Mesendoderm (in vitro differentiated cells): ENCODE measurements around the gene IL3RA.

Experiments used
- DNase-seq: peaks from one replicate; pipeline ENCODE4 v3.0.0; 2013
- H2AK5ac ChIP-seq: 2 replicates; pipeline ENCODE4 v1.6.1; 2013; ENCODE audit warnings: low read length, inconsistent platforms
- H2BK120ac ChIP-seq: 2 replicates; pipeline ENCODE4 v1.6.1; 2013; ENCODE audit warnings: low read depth, mild to moderate bottlenecking, low read length, moderate library complexity, mixed read lengths
- H2BK15ac ChIP-seq: replicated peaks from 2 replicates; pipeline ENCODE4 v1.6.1; 2013; ENCODE audit warnings: low read depth, mild to moderate bottlenecking, moderate library complexity
- H2BK5ac ChIP-seq: 2 replicates; pipeline ENCODE4 v1.6.1; 2013; ENCODE audit warnings: low read length, inconsistent platforms
- H3K18ac ChIP-seq: 2 replicates; pipeline ENCODE4 v1.6.1; 2013; ENCODE audit warnings: mild to moderate bottlenecking, low read length, mixed read lengths
- H3K23ac ChIP-seq: one replicate; pipeline ENCODE4 v1.6.1; 2013; ENCODE audit warnings: low read length
- H3K27ac ChIP-seq: 2 replicates; pipeline ENCODE4 v1.5.1; 2013; ENCODE audit warnings: low read depth, mild to moderate bottlenecking, inconsistent platforms, low read length, moderate library complexity
- H3K27me3 ChIP-seq: 2 replicates; pipeline ENCODE4 v1.6.1; 2013; ENCODE audit warnings: low read length, control low read depth, mild to moderate bottlenecking, inconsistent platforms; ENCODE audit not compliant: insufficient read depth, poor library complexity
- H3K36me3 ChIP-seq: 2 replicates; pipeline ENCODE4 v1.6.1; 2013; ENCODE audit warnings: low read length, inconsistent platforms; ENCODE audit not compliant: control insufficient read depth, insufficient read depth
- H3K4ac ChIP-seq: one replicate; pipeline ENCODE4 v1.6.1; 2013; ENCODE audit warnings: low read depth, mild to moderate bottlenecking, low read length, moderate library complexity
- H3K4me1 ChIP-seq: 2 replicates; pipeline ENCODE4 v1.6.1; 2013; ENCODE audit warnings: low read depth, low read length, inconsistent platforms; ENCODE audit not compliant: control insufficient read depth
- H3K4me2 ChIP-seq: 2 replicates; pipeline ENCODE4 v1.6.1; 2013; ENCODE audit warnings: low read length
- H3K4me3 ChIP-seq: 2 replicates; pipeline ENCODE4 v1.5.1; 2013; ENCODE audit warnings: mild to moderate bottlenecking, low read length
- H3K56ac ChIP-seq: one replicate; pipeline ENCODE4 v1.6.1; 2013; ENCODE audit warnings: low read length
- H3K79me1 ChIP-seq: 2 replicates; pipeline ENCODE4 v1.6.1; 2013; ENCODE audit warnings: low read length, inconsistent platforms
- H3K79me2 ChIP-seq: 2 replicates; pipeline ENCODE4 v1.6.1; 2013; ENCODE audit warnings: mild to moderate bottlenecking, low read length; ENCODE audit not compliant: control insufficient read depth, insufficient read depth
- H3K9ac ChIP-seq: 2 replicates; pipeline ENCODE4 v1.6.1; 2013; ENCODE audit warnings: low read length, inconsistent platforms
- H4K5ac ChIP-seq: one replicate; pipeline ENCODE4 v1.6.1; 2013; ENCODE audit warnings: low read length
- H4K8ac ChIP-seq: one replicate; pipeline ENCODE4 v1.6.1; 2013; ENCODE audit warnings: low read depth, mild to moderate bottlenecking, control low read depth, low read length, moderate library complexity
- WGBS: extraction: QIAGEN DNeasy Blood & Tissue Kit; methylation state at CpG from one replicate; pipeline ENCODE4 v1.1.7; 2013; ENCODE audit warnings: low lambda C conversion rate, missing lambda C conversion rate; ENCODE audit not compliant: insufficient coverage; ENCODE audit errors: extremely low coverage; 5-methylcytosine and 5-hydroxymethylcytosine counted together

Gene IL3RA

DNA sequence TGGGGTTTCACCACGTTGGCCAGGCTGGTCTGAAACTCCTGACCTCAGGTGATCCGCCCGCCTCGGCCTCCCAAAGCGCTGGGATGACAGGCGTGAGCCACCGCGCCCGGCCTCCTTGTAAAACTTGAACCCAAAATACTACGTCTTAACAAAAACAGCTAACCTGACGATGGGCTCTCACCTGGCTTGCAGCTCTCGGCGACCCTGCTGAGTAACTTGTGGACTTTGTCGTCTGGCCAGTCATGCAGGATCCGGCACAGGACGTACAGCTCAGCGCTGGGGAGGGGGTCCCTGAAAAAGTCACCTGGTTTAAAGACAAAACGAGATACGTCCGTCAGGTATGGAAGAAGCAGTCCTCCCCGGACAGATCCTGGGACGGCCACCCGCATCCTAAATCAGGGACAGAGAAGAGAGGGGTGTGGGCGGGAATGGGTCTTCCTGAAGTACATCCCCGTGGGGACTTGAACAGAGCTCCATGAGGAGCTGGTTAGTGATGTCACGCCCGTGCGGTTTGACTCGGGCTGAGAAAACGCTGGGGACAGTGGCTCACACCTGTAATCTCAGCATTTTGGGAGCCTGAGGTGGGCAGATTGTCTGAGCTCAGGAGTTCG, 76.1 kb downstream of the IL3RA start:
- Histone ChIP-seq H4K5ac (no peak overlapping the region), H3K4me3 (no peak overlapping the region), H3K4me2 (no peak overlapping the region), H3K4me1 (no peaks in the 10 kb centered on the region), H3K79me2 (no peaks in the 10 kb centered on the region), H3K56ac (no peak overlapping the region), H2BK5ac (no peak overlapping the region), H3K9ac (no peak overlapping the region), H3K79me1 (no peaks in the 10 kb centered on the region), H2BK15ac (no peak overlapping the region), H3K4ac (no peak overlapping the region), H4K8ac (no peak overlapping the region), H3K18ac (no peak overlapping the region), H2BK120ac (no peak overlapping the region), H3K23ac (no peak overlapping the region), H3K27ac (no peak overlapping the region), H3K27me3 (no peaks in the 10 kb centered on the region), H2AK5ac (no peak overlapping the region), H3K36me3 (peaks cover 10% of the 10 kb centered on the region)
- no CpG with 5 or more reads among the region's 31 CpGs for whole genome bisulfite sequencing
- no peak for DNase-seq

DNA sequence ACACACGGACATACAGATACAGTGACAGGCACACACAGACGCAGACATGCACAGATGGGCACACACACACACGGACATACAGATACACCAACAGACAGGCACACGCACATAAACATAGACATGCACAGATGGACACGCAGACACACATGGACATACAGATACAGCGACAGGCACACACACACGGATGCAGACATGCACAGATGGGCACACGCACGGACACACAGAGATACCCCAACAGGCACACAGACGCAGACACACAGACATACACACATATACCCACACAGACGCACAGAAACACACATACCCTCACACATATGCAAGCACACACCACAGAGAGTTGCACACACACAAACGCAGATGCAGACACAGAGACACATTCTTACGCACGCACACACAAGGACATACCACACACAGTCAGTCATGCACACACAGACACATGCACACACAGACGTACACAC, 79.8 kb downstream of the IL3RA start:
- no peak overlapping the region for H2BK5ac ChIP-seq
- no peak overlapping the region for H2BK120ac ChIP-seq
- H3K4ac ChIP-seq: no peak overlapping the region
- no peaks in the 10 kb centered on the region for H3K79me1 ChIP-seq
- H3K23ac ChIP-seq: no peak overlapping the region
- H2AK5ac ChIP-seq: no peak overlapping the region
- no peaks in the 10 kb centered on the region for H3K4me1 ChIP-seq
- H3K27ac ChIP-seq: no peak overlapping the region
- no peaks in the 10 kb centered on the region for H3K79me2 ChIP-seq
- no peak overlapping the region for H3K9ac ChIP-seq
- H3K4me3 ChIP-seq: no peak overlapping the region
- no peak overlapping the region for H4K5ac ChIP-seq
- H3K56ac ChIP-seq: no peak overlapping the region
- DNase-seq: no peak
- WGBS: no CpG with 5 or more reads among the region's 15 CpGs
- no peak overlapping the region for H3K4me2 ChIP-seq
- no peaks in the 10 kb centered on the region for H3K27me3 ChIP-seq
- H2BK15ac ChIP-seq: no peak overlapping the region
- H3K36me3 ChIP-seq: peaks cover 10% of the 10 kb centered on the region
- H3K18ac ChIP-seq: no peak overlapping the region
- H4K8ac ChIP-seq: no peak overlapping the region

DNA sequence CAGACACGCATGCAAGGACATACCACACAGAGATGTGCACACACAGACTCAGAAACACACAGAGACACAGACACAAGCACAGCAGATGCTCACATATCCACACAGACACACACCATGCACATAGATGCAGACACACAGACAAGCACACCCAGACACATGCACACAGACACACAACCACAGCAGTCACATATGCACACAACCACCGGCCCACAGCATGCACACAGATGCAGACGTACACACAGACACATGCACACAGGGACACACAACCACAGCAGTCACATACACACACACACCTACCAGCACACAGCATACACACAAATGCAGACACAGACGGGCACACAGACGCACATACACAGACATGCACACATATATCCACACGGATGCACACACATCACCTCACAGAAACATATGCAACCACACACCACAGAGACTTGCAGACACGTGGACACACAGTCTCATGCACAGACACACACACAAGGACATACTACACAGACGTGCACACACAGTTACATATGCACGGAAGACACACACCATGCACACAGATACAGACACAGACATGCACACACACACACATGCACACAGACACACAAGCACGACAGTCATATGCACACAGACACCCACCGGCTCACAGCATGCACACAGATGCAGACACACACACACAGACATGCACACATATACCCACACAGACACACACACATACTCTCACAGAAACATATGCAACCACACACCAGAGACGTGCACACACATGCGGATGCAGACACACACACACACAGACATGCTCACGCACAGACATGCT, 80.6 kb downstream of the IL3RA start:
- H3K79me1 ChIP-seq: no peaks in the 10 kb centered on the region
- H3K4me3 ChIP-seq: no peak overlapping the region
- DNase-seq: no peak
- H2AK5ac ChIP-seq: no peak overlapping the region
- no peak overlapping the region for H2BK5ac ChIP-seq
- H3K4ac ChIP-seq: no peak overlapping the region
- no peak overlapping the region for H2BK120ac ChIP-seq
- no peak overlapping the region for H3K4me2 ChIP-seq
- H2BK15ac ChIP-seq: no peak overlapping the region
- no peaks in the 10 kb centered on the region for H3K27me3 ChIP-seq
- H3K18ac ChIP-seq: no peak overlapping the region
- no peak overlapping the region for H3K9ac ChIP-seq
- no CpG with 5 or more reads among the region's 14 CpGs for WGBS
- H3K4me1 ChIP-seq: no peaks in the 10 kb centered on the region
- H3K36me3 ChIP-seq: peaks cover 9% of the 10 kb centered on the region
- no peak overlapping the region for H4K8ac ChIP-seq
- H4K5ac ChIP-seq: no peak overlapping the region
- H3K79me2 ChIP-seq: no peaks in the 10 kb centered on the region
- H3K56ac ChIP-seq: no peak overlapping the region
- no peak overlapping the region for H3K27ac ChIP-seq
- H3K23ac ChIP-seq: no peak overlapping the region

DNA sequence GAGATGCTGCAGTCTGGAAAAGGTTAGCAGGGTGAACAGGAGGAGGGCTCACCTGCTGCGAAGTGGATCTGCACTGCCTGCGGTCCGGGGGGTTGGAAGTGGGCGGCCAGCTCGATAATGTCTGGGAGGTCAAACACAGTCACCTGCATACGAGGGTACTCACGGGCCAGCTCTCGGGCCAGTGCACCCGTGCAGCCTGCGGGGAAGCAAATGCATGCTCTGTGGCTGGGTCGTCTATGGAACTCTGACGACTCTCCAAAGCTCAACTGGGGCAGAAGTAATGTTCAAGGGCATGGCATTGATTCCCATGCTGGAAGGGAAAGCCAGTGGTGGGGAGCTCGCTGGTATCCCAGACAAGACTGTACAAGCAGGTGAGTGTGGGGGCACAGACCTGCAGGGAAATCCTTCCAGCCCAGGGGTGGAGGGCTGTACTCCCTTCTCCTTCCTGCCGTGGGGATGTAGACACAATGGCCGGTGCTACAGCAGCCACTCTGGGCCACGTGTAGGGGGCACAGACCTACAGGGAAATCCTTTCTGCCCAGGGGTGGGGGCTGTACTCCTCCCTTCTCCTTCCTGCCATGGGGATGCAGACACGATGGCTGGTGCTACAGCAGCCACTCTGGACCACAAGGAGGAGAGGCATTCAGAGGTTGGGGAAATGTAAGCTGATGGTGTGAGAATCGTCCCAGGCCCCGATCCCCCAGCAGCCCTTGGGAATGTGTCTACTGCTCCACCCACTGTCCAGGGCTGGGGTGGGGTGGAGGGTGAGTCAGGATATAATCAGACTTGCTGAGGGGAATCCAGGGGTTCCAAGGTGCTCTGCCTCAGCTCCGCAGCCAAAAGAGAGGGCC, 81.6 kb downstream of the IL3RA start:
- DNase-seq: no peak
- Histone ChIP-seq H3K23ac (no peak overlapping the region), H4K8ac (no peak overlapping the region), H4K5ac (no peak overlapping the region), H2BK120ac (no peak overlapping the region), H3K56ac (no peak overlapping the region), H3K27me3 (no peaks in the 10 kb centered on the region), H3K18ac (no peak overlapping the region), H3K27ac (no peak overlapping the region), H3K4me2 (no peak overlapping the region), H3K36me3 (peaks cover 9% of the 10 kb centered on the region), H3K9ac (no peak overlapping the region), H3K4me1 (no peaks in the 10 kb centered on the region), H2BK5ac (no peak overlapping the region), H2BK15ac (no peak overlapping the region), H3K4ac (no peak overlapping the region), H3K79me2 (no peaks in the 10 kb centered on the region), H3K4me3 (no peak overlapping the region), H2AK5ac (no peak overlapping the region), H3K79me1 (no peaks in the 10 kb centered on the region)
- no CpG with 5 or more reads among the region's 20 CpGs for WGBS

DNA sequence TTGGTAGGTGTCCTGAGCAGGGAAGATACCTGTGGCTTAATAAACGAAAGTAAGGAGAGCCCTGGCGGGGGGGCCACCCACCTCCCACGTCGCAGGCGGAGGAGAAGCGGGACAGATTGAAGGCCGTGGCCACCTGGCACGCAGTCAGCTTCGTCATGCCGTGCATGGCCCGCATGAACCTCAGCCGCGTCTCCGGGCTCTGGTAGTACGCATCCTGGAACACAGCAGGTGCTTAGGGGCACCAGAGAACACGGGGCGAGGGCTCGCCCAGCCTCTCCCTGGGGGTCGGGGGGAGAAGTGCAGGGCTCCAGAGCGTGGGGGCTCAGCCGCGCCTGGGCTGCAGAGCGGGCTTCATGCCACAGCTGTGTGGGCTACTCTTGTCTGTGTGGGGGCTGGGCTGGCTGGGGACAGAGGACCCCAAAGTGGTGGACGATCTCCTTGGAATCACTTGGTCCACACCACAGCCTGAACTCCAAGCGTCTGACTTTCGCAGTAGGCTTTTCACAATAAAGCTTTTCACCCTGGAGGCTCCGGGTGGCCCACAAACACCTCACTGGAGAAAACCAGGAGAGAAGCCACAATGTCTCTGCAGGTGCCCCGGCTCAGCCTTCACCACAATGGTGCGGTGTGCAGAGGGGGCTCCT, 82.4 kb downstream of the IL3RA start:
- Histone ChIP-seq H2AK5ac (no peak overlapping the region), H2BK5ac (no peak overlapping the region), H2BK15ac (no peak overlapping the region), H3K79me1 (no peaks in the 10 kb centered on the region), H3K4me1 (no peaks in the 10 kb centered on the region), H3K56ac (no peak overlapping the region), H4K5ac (no peak overlapping the region), H4K8ac (no peak overlapping the region), H3K27ac (no peak overlapping the region), H3K4me3 (no peak overlapping the region), H3K27me3 (no peaks in the 10 kb centered on the region), H3K23ac (no peak overlapping the region), H3K4me2 (no peak overlapping the region), H3K9ac (no peak overlapping the region), H2BK120ac (no peak overlapping the region), H3K79me2 (no peaks in the 10 kb centered on the region), H3K4ac (no peak overlapping the region), H3K36me3 (peaks cover 9% of the 10 kb centered on the region), H3K18ac (no peak overlapping the region)
- DNase-seq: no peak
- WGBS: no CpG with 5 or more reads among the region's 29 CpGs
